ENCODE data around the gene QSOX1.

DNA sequence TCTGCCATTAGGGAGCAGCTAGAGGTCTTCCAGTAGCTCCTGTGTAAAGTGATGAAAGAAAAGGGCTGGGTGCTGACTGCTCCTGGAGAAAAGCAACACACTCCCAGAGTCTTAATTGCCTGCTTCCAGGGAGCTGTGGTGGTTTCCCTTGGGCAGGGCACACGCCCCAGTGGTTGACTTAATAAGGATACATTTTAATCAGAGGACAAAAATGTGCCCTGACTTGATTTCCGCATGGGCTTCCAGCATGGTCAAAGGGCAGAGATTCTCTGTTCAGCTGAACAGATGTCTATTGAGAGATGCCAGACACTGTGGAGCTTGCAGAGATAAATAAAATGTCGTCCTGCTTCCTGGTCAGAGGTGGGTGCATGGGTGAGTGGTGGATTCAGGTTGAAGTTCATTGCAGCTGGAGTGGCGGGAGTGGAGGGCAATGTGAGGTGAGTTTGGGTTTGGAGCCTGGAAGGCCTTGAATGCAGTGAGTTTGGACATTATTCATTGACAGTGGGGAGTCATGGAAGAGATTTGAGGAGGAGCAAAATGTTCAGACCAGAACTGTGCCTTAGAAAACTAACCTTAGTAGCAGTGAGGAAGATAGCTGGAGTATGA lies 16.0 kb downstream of the QSOX1 start:
- TF ChIP-seq CTCF (conservative IDR thresholded peaks at IDR 0.05 in 1 of 2, IDR thresholded peaks at IDR 0.05 in 1 of 2; ENCODE audit: extremely low read depth in 1 of 2, insufficient read depth in 1 of 2, low read depth in 1 of 2, low read length in 2 of 2): no peak
- no peak for TF ChIP-seq EZH2 (IDR thresholded peaks at IDR 0.05; ENCODE audit: borderline replicate concordance, low read length)
